ENCODE results near the gene APOBEC3F.

DNA sequence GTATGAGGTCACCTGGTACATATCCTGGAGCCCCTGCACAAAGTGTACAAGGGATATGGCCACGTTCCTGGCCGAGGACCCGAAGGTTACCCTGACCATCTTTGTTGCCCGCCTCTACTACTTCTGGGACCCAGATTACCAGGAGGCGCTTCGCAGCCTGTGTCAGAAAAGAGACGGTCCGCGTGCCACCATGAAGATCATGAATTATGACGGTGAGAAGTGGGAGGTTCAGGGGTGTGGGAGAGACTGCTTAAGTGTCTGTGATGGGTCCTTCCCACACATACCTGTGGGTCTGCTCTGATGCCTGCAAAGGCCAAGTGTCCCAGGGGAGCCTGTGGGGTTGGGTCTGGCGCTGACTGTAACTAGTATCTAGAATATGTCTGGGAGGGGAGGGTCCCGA, 40.4 kb downstream of the APOBEC3F start:
- no peak for TF ChIP-seq GATA2 (IDR thresholded peaks at IDR 0.05; ENCODE audit: low read depth, low read length)
- TF ChIP-seq GATA3 (IDR thresholded peaks at IDR 0.05; ENCODE audit: low read depth, low read length): no peak
